BJ (cell line): ENCODE data around the gene ZNF804B. TPM values are rescaled to one million over a fixed set of nuclear protein-coding genes. Genes with fewer than 3 reads are reported as not detected.

ENCODE experiments used
- CTCF ChIA-PET: fragments of 350-600 bp; formaldehyde crosslinking; extraction: SDS; loops from one replicate; lab custom pipeline; 2021; ENCODE audit warnings: antibody characterized with exemption, inconsistent platforms; lab: Yijun Ruan, JAX
- POLR2A ChIA-PET: fragments of 300-600 bp; sonication (Branson Sonifier 250); formaldehyde crosslinking; extraction: SDS; loops from one replicate; lab custom pipeline; 2021; ENCODE audit warnings: antibody characterized with exemption; lab: Charles Lee
- DNase-seq: peaks from one replicate; pipeline ENCODE4 v3.0.0-alpha.2; 2011; ENCODE audit warnings: low read depth
- H3K27me3 ChIP-seq: 2 replicates; pipeline ENCODE4 v1.6.0; 2011; ENCODE audit warnings: low read length; ENCODE audit not compliant: control insufficient read depth, insufficient read depth
- H3K36me3 ChIP-seq: 2 replicates; pipeline ENCODE4 v1.5.1; 2011; ENCODE audit warnings: low read length; ENCODE audit not compliant: control insufficient read depth, insufficient read depth
- H3K4me3 ChIP-seq: 2 replicates; pipeline ENCODE4 v1.5.1; 2011; ENCODE audit warnings: low read depth, mild to moderate bottlenecking, control low read depth, low read length
- polyA plus RNA-seq: library from polyadenylated mRNA; depleted of rRNA; stranded (reverse); fragments of >200 nt; gene quantifications from 2 replicates; pipeline ENCODE4 v1.2.3, GENCODE V29; 2011
- TF ChIP-seq, protein P1 (sequence below): IDR thresholded peaks from 2 replicates; pipeline ENCODE4 v1.5.1; 2011; ENCODE audit warnings: low read depth, mild to moderate bottlenecking, control low read depth, inconsistent platforms, low read length, moderate library complexity; ENCODE audit not compliant: insufficient read depth

Gene ZNF804B
- polyA plus RNA-seq, 1 experiment: not detected

- no peak for DNase-seq
- ChIA-PET POLR2A (no interaction called here), CTCF (no interaction called here)
- TF ChIP-seq, protein P1, sequence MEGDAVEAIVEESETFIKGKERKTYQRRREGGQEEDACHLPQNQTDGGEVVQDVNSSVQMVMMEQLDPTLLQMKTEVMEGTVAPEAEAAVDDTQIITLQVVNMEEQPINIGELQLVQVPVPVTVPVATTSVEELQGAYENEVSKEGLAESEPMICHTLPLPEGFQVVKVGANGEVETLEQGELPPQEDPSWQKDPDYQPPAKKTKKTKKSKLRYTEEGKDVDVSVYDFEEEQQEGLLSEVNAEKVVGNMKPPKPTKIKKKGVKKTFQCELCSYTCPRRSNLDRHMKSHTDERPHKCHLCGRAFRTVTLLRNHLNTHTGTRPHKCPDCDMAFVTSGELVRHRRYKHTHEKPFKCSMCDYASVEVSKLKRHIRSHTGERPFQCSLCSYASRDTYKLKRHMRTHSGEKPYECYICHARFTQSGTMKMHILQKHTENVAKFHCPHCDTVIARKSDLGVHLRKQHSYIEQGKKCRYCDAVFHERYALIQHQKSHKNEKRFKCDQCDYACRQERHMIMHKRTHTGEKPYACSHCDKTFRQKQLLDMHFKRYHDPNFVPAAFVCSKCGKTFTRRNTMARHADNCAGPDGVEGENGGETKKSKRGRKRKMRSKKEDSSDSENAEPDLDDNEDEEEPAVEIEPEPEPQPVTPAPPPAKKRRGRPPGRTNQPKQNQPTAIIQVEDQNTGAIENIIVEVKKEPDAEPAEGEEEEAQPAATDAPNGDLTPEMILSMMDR: no peak
- no peaks in the 10 kb centered on the region for H3K36me3 ChIP-seq
- no peak overlapping the region for H3K4me3 ChIP-seq
- no peaks in the 10 kb centered on the region for H3K27me3 ChIP-seq
These were observed 506.1 kb downstream of the ZNF804B start for GRCh38 chr7:89265631-89266030.

DNA sequence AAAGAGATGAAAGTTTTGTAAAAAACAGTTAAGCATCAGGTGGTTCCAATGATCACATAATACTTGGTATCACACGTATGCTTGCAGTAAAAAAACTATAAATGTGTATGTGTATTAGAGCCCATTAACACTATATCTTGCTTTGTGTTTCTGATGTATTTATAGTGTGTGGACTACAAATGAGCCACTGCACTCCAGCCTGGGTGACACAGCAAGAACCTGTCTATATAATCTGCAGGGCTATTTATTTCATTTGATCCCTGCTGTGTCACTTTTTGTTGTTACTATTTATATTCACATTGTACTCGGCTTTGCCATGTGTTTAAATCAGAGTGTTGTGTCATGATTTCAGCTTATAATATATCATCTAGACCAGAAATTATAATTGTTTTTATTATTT is 523.8 kb downstream of the ZNF804B start:
- H3K4me3 ChIP-seq: no peak overlapping the region
- TF ChIP-seq, protein P1: no peak
- ChIA-PET CTCF (no interaction called here), POLR2A (no interaction called here)
- no peak for DNase-seq
- no peaks in the 10 kb centered on the region for H3K27me3 ChIP-seq
- H3K36me3 ChIP-seq: no peaks in the 10 kb centered on the region

DNA sequence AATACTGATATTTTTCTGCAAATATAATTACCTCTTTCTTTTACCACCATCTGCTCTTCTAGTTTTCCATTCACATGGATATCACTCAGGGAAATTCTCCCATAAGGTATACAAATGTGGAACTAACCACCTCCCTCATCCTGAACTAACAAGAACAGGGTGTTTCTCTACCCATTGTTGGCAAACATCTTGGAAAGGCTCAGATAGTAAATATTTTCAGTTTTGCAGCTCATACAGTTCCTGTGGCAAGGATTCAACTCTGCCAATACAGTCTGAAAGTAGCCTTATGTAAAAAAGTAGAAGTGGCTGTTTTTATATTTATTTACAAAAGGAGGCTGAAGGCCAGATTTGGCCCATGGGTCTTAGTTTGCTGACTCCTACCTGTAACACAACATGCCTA is 549.0 kb downstream of the ZNF804B start:
- no peak overlapping the region for H3K4me3 ChIP-seq
- H3K27me3 ChIP-seq: no peaks in the 10 kb centered on the region
- no peaks in the 10 kb centered on the region for H3K36me3 ChIP-seq
- POLR2A ChIA-PET: no interaction called here
- TF ChIP-seq, protein P1: no peak
- CTCF ChIA-PET: no interaction called here
- no peak for DNase-seq

GRCh38 chr7:89311886-89312285 is 552.4 kb downstream of the ZNF804B start:
- CTCF ChIA-PET: no interaction called here
- DNase-seq: no peak
- TF ChIP-seq, protein P1: no peak

DNA sequence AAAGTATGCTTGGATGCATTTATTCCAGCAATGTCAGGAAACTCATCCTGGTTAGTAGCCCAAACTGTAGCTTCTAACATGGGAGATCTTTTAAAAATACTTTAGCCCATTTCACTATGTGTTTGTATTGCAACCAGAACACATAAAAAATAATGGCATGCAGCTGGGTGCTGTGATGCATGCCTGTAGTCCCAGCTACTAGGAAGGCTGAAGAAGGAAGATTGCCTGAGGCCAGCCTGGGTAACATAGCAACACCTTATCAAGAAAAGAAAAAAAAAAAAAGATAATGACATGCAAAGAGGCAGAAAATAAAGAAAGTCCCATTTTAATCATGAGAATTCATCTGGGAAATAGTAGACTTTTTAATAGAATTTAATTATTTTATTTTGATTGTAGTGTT is 553.1 kb downstream of the ZNF804B start:
- TF ChIP-seq, protein P1: no peak
- ChIA-PET POLR2A (no interaction called here), CTCF (no interaction called here)
- H3K4me3 ChIP-seq: no peak overlapping the region
- no peaks in the 10 kb centered on the region for H3K27me3 ChIP-seq
- no peaks in the 10 kb centered on the region for H3K36me3 ChIP-seq
- DNase-seq: no peak

More at GRCh38 chr7:89311886-89312285, 552.4 kb downstream of the ZNF804B start:
- Histone ChIP-seq H3K36me3 (no peaks in the 10 kb centered on the region), H3K4me3 (no peak overlapping the region), H3K27me3 (no peaks in the 10 kb centered on the region)
- POLR2A ChIA-PET: no interaction called here
